ENCODE data around the gene RPP25L.

RPP25L gene

GRCh38 chr9:34582787-34583186 lies 29.1 kb downstream of the RPP25L start:
- DNase-seq, result no peak

GRCh38 chr9:34581318-34581717 lies 30.6 kb downstream of the RPP25L start:
- no peak for DNase-seq

- no peak for DNase-seq
Observed at GRCh38 chr9:34580358-34580757, 31.5 kb downstream of the RPP25L start.

- no peak for DNase-seq
Observed at GRCh38 chr9:34579808-34580163, 32.1 kb downstream of the RPP25L start.

GRCh38 chr9:34579104-34579807 lies 32.6 kb downstream of the RPP25L start:
- no peak for DNase-seq

- no peak for DNase-seq
Observed at GRCh38 chr9:34578241-34579103, 33.4 kb downstream of the RPP25L start.

GRCh38 chr9:34577400-34578240 lies 34.3 kb downstream of the RPP25L start:
- no peak for DNase-seq

- DNase-seq, result no peak
Observed at GRCh38 chr9:34576597-34577399, 35.1 kb downstream of the RPP25L start.

- no peak for DNase-seq
Observed at GRCh38 chr9:34575862-34576596, 35.9 kb downstream of the RPP25L start.

GRCh38 chr9:34575241-34575640 lies 36.7 kb downstream of the RPP25L start:
- DNase-seq, result no peak

GRCh38 chr9:34574571-34574970 lies 37.3 kb downstream of the RPP25L start:
- no peak for DNase-seq

GRCh38 chr9:34573599-34574325 lies 38.1 kb downstream of the RPP25L start:
- no peak for DNase-seq

GRCh38 chr9:34572628-34573027 lies 39.3 kb downstream of the RPP25L start:
- DNase-seq, result no peak

- no peak for DNase-seq
Observed at GRCh38 chr9:34572092-34572491, 39.8 kb downstream of the RPP25L start.

GRCh38 chr9:34571481-34571810 lies 40.5 kb downstream of the RPP25L start:
- no peak for DNase-seq

- DNase-seq, result no peak
Observed at GRCh38 chr9:34570809-34571480, 41.0 kb downstream of the RPP25L start.

GRCh38 chr9:34570376-34570775 lies 41.5 kb downstream of the RPP25L start:
- no peak for DNase-seq

- no peak for DNase-seq
Observed at GRCh38 chr9:34568774-34569173, 43.1 kb downstream of the RPP25L start.

GRCh38 chr9:34568133-34568532 lies 43.8 kb downstream of the RPP25L start:
- DNase-seq, result no peak

GRCh38 chr9:34566972-34567371 lies 44.9 kb downstream of the RPP25L start:
- DNase-seq, result no peak

- no peak for DNase-seq
Observed at GRCh38 chr9:34566322-34566721, 45.6 kb downstream of the RPP25L start.
